HG02588 (cell line): ENCODE measurements around the gene SNX4.
"Not testable (repeated sequence)": the region's sequence is repeated elsewhere in the genome, so short reads cannot be mapped to it uniquely, and the experiment has no call there.

ENCODE experiments used
- ATAC-seq: cut with Tn5 transposase; IDR thresholded peaks from one replicate; pipeline ENCODE4 v1.9.1; 2021; ENCODE audit warnings: mild to moderate bottlenecking, moderate library complexity; ENCODE audit not compliant: unreplicated experiment

Gene SNX4

GRCh38 chr3:125519678-125520562 is at the start of gene SNX4:
SNX4 (minus strand) TSS chr3:125520202; CDS start chr3:125520172, 30 bp downstream.
- ATAC-seq = peak; percentile 87

- ATAC-seq = no peak
Observed at GRCh38 chr3:125556314-125556713, 36.3 kb upstream of the SNX4 start.

GRCh38 chr3:125552401-125552800 is 32.4 kb upstream of the SNX4 start:
- no peak for ATAC-seq

- no peak for ATAC-seq
Observed at GRCh38 chr3:125528920-125529319, 8.9 kb upstream of the SNX4 start.

- ATAC-seq = no peak
Observed at GRCh38 chr3:125525153-125525552, 5.2 kb upstream of the SNX4 start.

GRCh38 chr3:125520563-125520919 is 539 bp upstream of the SNX4 start:
- not testable (repeated sequence) for ATAC-seq

- ATAC-seq = no peak
Observed at GRCh38 chr3:125515421-125515820, 4.6 kb downstream of the SNX4 start.

- ATAC-seq = no peak
Observed at GRCh38 chr3:125513490-125514115, 6.4 kb downstream of the SNX4 start.

GRCh38 chr3:125512135-125512920 is 7.7 kb downstream of the SNX4 start:
- ATAC-seq = no peak

- no peak for ATAC-seq
Observed at GRCh38 chr3:125511420-125512118, 8.4 kb downstream of the SNX4 start.

- ATAC-seq = no peak
Observed at GRCh38 chr3:125507128-125507527, 12.9 kb downstream of the SNX4 start.

GRCh38 chr3:125498630-125499029 is 21.4 kb downstream of the SNX4 start:
- ATAC-seq = no peak

- ATAC-seq = no peak
Observed at GRCh38 chr3:125496701-125497100, 23.3 kb downstream of the SNX4 start.

GRCh38 chr3:125482406-125482805 is 37.6 kb downstream of the SNX4 start:
- no peak for ATAC-seq

- ATAC-seq = no peak
Observed at GRCh38 chr3:125481786-125482185, 38.2 kb downstream of the SNX4 start.

- not testable (repeated sequence) for ATAC-seq
Observed at GRCh38 chr3:125481375-125481759, 38.6 kb downstream of the SNX4 start.

- ATAC-seq = no peak
Observed at GRCh38 chr3:125480656-125481374, 39.2 kb downstream of the SNX4 start.

- no peak for ATAC-seq
Observed at GRCh38 chr3:125479091-125479490, 40.9 kb downstream of the SNX4 start.

- no peak for ATAC-seq
Observed at GRCh38 chr3:125478326-125478725, 41.7 kb downstream of the SNX4 start.

GRCh38 chr3:125477701-125478100 is 42.3 kb downstream of the SNX4 start:
- ATAC-seq = no peak
